Heart left ventricle (tissue), 16 donors: ENCODE measurements around the gene EPX. TPM values are rescaled to one million over a fixed set of nuclear protein-coding genes. Genes with fewer than 3 reads are reported as not detected.
A peak's percentile ranks its signal among the peaks of the same experiment; 100 is the strongest.

ENCODE experiments used
- ATAC-seq, 4 donors: fragments of 200-7000 bp; cut with Tn5 transposase; one replicate each; pipeline ENCODE4 v1.9.1; 2020 to 2022; ENCODE audit warnings: moderate library complexity in 4 of 4, mild to moderate bottlenecking in 3 of 4, moderate number of reproducible peaks in 1 of 4
- DNase-seq, 5 donors: peaks; one replicate each; pipeline ENCODE4 v3.0.0-alpha.2; 2020
- H3K27ac ChIP-seq, 12 donors: fragments of 200-600 bp; sonication (generic) in 4 of 12; one replicate each; pipeline versions ENCODE4 v1.5.0 to v1.8.0; 2016 to 2022; ENCODE audit warnings: mild to moderate bottlenecking in 2 of 12
- H3K27me3 ChIP-seq, 9 donors: fragments of 200-600 bp; sonication (generic) in 2 of 9; one replicate each; pipeline versions ENCODE4 v1.5.1 to v1.8.0; 2016 to 2022; ENCODE audit warnings: mild to moderate bottlenecking in 3 of 9
- H3K36me3 ChIP-seq, 9 donors: fragments of 200-600 bp; sonication (generic) in 2 of 9; one replicate each; pipeline versions ENCODE4 v1.5.0 to v1.8.0; 2018 to 2022; ENCODE audit warnings: mild to moderate bottlenecking in 2 of 9
- H3K4me1 ChIP-seq, 12 donors: fragments of 200-600 bp; sonication (generic) in 4 of 12; one replicate each; pipeline versions ENCODE4 v1.5.0 to v1.8.0; 2016 to 2022; ENCODE audit warnings: mild to moderate bottlenecking in 3 of 12
- H3K4me3 ChIP-seq, 12 donors: fragments of 200-600 bp; sonication (generic) in 4 of 12; one replicate each; pipeline versions ENCODE4 v1.5.0 to v1.8.0; 2017 to 2022; ENCODE audit warnings: mild to moderate bottlenecking in 9 of 12, moderate library complexity in 4 of 12
- H3K9me3 ChIP-seq, 12 donors: fragments of 200-600 bp; sonication (generic) in 4 of 12; one replicate each; pipeline versions ENCODE4 v1.5.0 to v1.8.0; 2016 to 2022; ENCODE audit warnings: mild to moderate bottlenecking in 1 of 12
- CTCF ChIP-seq, 12 donors: fragments of 200-600 bp; sonication (generic) in 4 of 12; IDR thresholded peaks; one replicate each; pipeline versions ENCODE4 v1.5.0 to v1.8.0; 2018 to 2022; ENCODE audit warnings: antibody characterized with exemption in 12 of 12, mild to moderate bottlenecking in 5 of 12
- POLR2A ChIP-seq, 2 donors: fragments of 450-650 bp; IDR thresholded peaks; one replicate each; pipeline ENCODE4 v1.6.1; 2017; ENCODE audit warnings: antibody characterized with exemption in 2 of 2, mild to moderate bottlenecking in 2 of 2, moderate library complexity in 2 of 2
- WGBS, 4 donors: extraction: QIAGEN DNeasy Blood & Tissue Kit in 2 of 4; methylation state at CpG; one replicate each; pipeline versions ENCODE4 v1.1.5 to v1.1.7; 2013 to 2018; 5-methylcytosine and 5-hydroxymethylcytosine counted together
- intact Hi-C, 10 donors: fragments of 100-400 bp; cut with DNase I; formaldehyde crosslinking; loops; one replicate each; pipeline versions ENCODE4 v1.11.1 to v1.14.2; 2022
- polyA plus RNA-seq, 2 donors: library from polyadenylated mRNA; stranded (reverse); fragments of 200-250 nt; gene quantifications; one replicate each; pipeline ENCODE4 v1.2.3, GENCODE V29; 2013
- total RNA-seq, 9 donors: library from RNA; depleted of rRNA in 2 of 9; stranded (reverse); fragments of >200 nt in 2 of 9; fragmentation: NEBNext Ultra II Directional in 3 of 9; extraction: Animal tissue kit (Norgen Biotek cat#: 25700) in 3 of 9; gene quantifications; one replicate each; pipeline versions ENCODE4 v1.1.0 to v1.2.4, GENCODE V29; 2016 to 2023
- donor health status: ischemic (EF 13 %, LVEDD 7.1; RV severe dilation, severe dysfunction).
- donor health status: healthy with polysubstance abuse.
- donor health status: DM: no; HTN: yes; CAD: no.
- donor health status: DM: no; HTN: no; CAD: no.
- donor health status: ischemic (EF 25% LVEDD 6.9; RV normal size, moderate dysfunction).
- donor health status: ischemic (EF 25% LVEDD 5.7; RV mildly dilated, moderate dysfunction).
- donor health status: healthy.
- donor health status: DM: yes; HTN: yes; CAD: no.
- donor health status: ischemic (EF 35%, LVEDD 5.7; RV mildly dilated, moderate dysfunction).
- donor health status: nonischemic (EF 11% LVEDD 7.7; RV severe dilation, severe dysfunction).
- donor health status: DM: yes; HTN: yes; CAD: no.
- donor health status: PGD.
- donor health status: ischemic (EF 29% LVEDD 5.4; RV normal size, mild dysfunction).
- donor health status: nonischemic (EF 23%, LVEDD 6.1; RV moderate dilation, normal function).

Gene EPX
- total and polyA plus RNA-seq, 11 donors = not detected

GRCh38 chr17:58189436-58190146 lies 2.9 kb upstream of the EPX start:
- H3K4me1 ChIP-seq = peaks cover 0 to 9% (median 0%) of the 10 kb centered on the region in 12 donors
- peaks cover 0 to 34% (median 2%) of the 10 kb centered on the region in 9 donors for H3K27me3 ChIP-seq
- no peak overlapping the region for H3K4me3 ChIP-seq
- no peaks in the 10 kb centered on the region for H3K36me3 ChIP-seq
- H3K9me3 ChIP-seq = no peaks in the 10 kb centered on the region
- TF ChIP-seq CTCF (IDR thresholded peaks at IDR 0.05) (no peak), POLR2A (IDR thresholded peaks at IDR 0.05) (no peak)
- ATAC-seq (peak in 3 of 4 donors; percentile 66 to 79 (median 67)), DNase-seq (peak in 3 of 5 donors; percentile 35 to 78 (median 52))
- H3K27ac ChIP-seq = no peak overlapping the region
- WGBS, 4 donors = 42 to 58% (median 51%) methylated on average over 7 to 11 of the region's 11 CpGs
- intact Hi-C loops = no loop called here

- H3K4me1 ChIP-seq = peaks cover 0 to 9% (median 0%) of the 10 kb centered on the region in 12 donors
- H3K9me3 ChIP-seq = no peaks in the 10 kb centered on the region
- intact Hi-C loops = no loop called here
- WGBS, 4 donors = 26 to 41% (median 33%) methylated on average over 14 of the region's 14 CpGs
- DNase-seq (no peak), ATAC-seq (no peak)
- peaks cover 0 to 31% (median 2%) of the 10 kb centered on the region in 9 donors for H3K27me3 ChIP-seq
- TF ChIP-seq POLR2A (IDR thresholded peaks at IDR 0.05) (no peak), CTCF (IDR thresholded peaks at IDR 0.05) (no peak)
- no peak overlapping the region for H3K27ac ChIP-seq
- no peak overlapping the region for H3K4me3 ChIP-seq
- no peaks in the 10 kb centered on the region for H3K36me3 ChIP-seq
These were observed 1.2 kb upstream of the EPX start for GRCh38 chr17:58191241-58191896.

GRCh38 chr17:58193641-58194255 lies 1.2 kb downstream of the EPX start:
- Histone ChIP-seq H3K4me1 (peaks cover 0 to 9% (median 0%) of the 10 kb centered on the region in 12 donors), H3K27me3 (peaks cover 0 to 30% (median 10%) of the 10 kb centered on the region in 9 donors), H3K27ac (no peak overlapping the region), H3K9me3 (no peaks in the 10 kb centered on the region), H3K4me3 (no peak overlapping the region), H3K36me3 (no peaks in the 10 kb centered on the region)
- TF ChIP-seq CTCF (IDR thresholded peaks at IDR 0.05) (no peak), POLR2A (IDR thresholded peaks at IDR 0.05) (no peak)
- DNase-seq = no peak
- no peak for ATAC-seq
- intact Hi-C loops = no loop called here
- 61 to 75% (median 73%) methylated on average over 7 to 18 of the region's 18 CpGs for WGBS, 4 donors

GRCh38 chr17:58195518-58196123 lies 3.1 kb downstream of the EPX start:
- no peak for DNase-seq
- Histone ChIP-seq H3K27me3 (peaks cover 0 to 27% (median 10%) of the 10 kb centered on the region in 9 donors), H3K4me1 (no peaks in the 10 kb centered on the region), H3K9me3 (no peaks in the 10 kb centered on the region), H3K4me3 (no peak overlapping the region), H3K27ac (no peak overlapping the region), H3K36me3 (no peaks in the 10 kb centered on the region)
- no peak for ATAC-seq
- intact Hi-C loops = no loop called here
- WGBS, 4 donors = 74 to 85% (median 85%) methylated on average over 4 to 5 of the region's 5 CpGs
- TF ChIP-seq POLR2A (IDR thresholded peaks at IDR 0.05) (no peak), CTCF (IDR thresholded peaks at IDR 0.05) (no peak)
